WERI-Rb-1 (cell line): Measurements from ENCODE around the gene AP1M1.

ENCODE experiments used
- DNase-seq: peaks from one replicate; pipeline ENCODE4 v3.0.0-alpha.2; 2020
- H3K27ac ChIP-seq: fragments of 250-450 bp; sonication (Bioruptor Pico); 2 replicates; pipeline ENCODE4 v1.5.1; 2020; ENCODE audit warnings: mild to moderate bottlenecking, moderate library complexity
- H3K27me3 ChIP-seq: fragments of 250-450 bp; sonication (Bioruptor Pico); 2 replicates; pipeline ENCODE4 v1.5.1; 2021; ENCODE audit warnings: mild to moderate bottlenecking, low read depth, moderate library complexity; ENCODE audit not compliant: insufficient read depth, severe bottlenecking
- H3K36me3 ChIP-seq: fragments of 250-450 bp; sonication (Bioruptor Pico); 2 replicates; pipeline ENCODE4 v1.5.1; 2020; ENCODE audit warnings: mild to moderate bottlenecking, moderate library complexity
- H3K4me3 ChIP-seq: 2 replicates; pipeline ENCODE4 v1.5.1; 2011; ENCODE audit warnings: low read depth, mild to moderate bottlenecking, control low read depth, low read length
- H3K9me3 ChIP-seq: fragments of 250-450 bp; sonication (Bioruptor Pico); 2 replicates; pipeline ENCODE4 v1.5.1; 2021; ENCODE audit warnings: mild to moderate bottlenecking, moderate library complexity; ENCODE audit not compliant: severe bottlenecking
- TF ChIP-seq, protein P1 (sequence below): IDR thresholded peaks from 2 replicates; pipeline ENCODE4 v1.5.1; 2011; ENCODE audit warnings: low read depth, mild to moderate bottlenecking, control low read depth, inconsistent platforms, low read length

AP1M1 gene

DNA sequence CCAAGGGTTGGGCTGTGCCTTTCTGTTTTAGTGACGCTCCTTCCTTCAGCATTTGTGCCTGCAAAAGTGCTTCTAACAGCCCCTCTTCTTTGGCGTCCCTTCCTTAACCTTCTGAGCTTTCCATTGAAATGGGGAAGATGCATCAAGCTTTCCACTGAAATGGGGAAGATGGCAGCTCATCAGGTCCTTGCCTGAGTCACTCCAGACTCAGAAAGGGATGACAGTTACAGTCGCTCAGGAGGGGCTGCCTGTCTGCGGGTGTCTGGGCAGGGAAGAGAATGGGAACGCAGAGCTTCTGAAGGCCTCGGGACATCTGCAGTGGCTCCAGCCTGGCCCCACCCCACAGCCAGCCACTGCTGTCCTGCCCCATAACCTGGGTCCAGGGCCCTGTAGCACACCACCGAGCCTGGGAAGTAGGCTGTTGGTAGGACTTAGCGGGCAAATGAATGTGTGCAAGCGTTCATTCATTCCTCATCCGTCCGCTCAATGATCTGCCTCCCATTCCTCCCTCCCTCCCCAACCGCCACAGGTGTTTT, 9.8 kb downstream of the AP1M1 start:
- Histone ChIP-seq H3K4me3 (no peak overlapping the region), H3K36me3 (peaks cover 33% of the 10 kb centered on the region), H3K27me3 (no peaks in the 10 kb centered on the region), H3K27ac (no peak overlapping the region), H3K9me3 (no peaks in the 10 kb centered on the region)
- no peak for DNase-seq
- TF ChIP-seq, protein P1, sequence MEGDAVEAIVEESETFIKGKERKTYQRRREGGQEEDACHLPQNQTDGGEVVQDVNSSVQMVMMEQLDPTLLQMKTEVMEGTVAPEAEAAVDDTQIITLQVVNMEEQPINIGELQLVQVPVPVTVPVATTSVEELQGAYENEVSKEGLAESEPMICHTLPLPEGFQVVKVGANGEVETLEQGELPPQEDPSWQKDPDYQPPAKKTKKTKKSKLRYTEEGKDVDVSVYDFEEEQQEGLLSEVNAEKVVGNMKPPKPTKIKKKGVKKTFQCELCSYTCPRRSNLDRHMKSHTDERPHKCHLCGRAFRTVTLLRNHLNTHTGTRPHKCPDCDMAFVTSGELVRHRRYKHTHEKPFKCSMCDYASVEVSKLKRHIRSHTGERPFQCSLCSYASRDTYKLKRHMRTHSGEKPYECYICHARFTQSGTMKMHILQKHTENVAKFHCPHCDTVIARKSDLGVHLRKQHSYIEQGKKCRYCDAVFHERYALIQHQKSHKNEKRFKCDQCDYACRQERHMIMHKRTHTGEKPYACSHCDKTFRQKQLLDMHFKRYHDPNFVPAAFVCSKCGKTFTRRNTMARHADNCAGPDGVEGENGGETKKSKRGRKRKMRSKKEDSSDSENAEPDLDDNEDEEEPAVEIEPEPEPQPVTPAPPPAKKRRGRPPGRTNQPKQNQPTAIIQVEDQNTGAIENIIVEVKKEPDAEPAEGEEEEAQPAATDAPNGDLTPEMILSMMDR = no peak

DNA sequence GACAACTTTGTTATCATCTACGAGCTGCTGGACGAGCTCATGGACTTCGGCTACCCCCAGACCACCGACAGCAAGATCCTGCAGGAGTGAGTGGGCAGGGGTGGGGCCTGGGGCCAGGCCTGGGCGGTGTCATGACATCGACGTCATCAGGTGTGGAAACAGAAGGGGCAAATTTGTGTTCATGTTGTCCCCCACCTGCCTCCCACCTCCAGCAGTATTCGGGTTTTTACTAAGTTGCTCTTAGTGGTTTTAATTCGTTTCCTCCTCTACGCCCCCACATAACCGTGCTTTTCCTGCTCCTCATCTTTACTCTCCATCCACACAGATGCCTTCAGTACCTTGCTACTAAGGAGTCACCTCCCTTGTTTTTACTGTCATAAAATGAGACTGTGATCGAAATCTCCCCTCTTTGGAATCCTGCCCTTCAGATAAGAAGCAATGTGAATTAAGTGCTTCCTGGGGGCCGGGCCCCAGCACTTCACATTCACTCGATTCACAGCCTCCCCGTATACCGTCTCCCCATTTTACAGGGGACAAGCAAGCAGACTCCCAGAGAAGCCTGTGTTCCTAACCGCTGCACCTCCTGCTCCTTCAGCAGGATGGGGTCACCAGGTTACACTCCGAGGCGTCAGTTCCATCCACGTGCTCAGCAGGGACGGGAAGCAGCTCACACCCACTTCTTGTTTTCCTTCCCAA, 10.5 kb downstream of the AP1M1 start:
- Histone ChIP-seq H3K4me3 (no peak overlapping the region), H3K9me3 (no peaks in the 10 kb centered on the region), H3K27ac (no peak overlapping the region), H3K27me3 (no peaks in the 10 kb centered on the region), H3K36me3 (peaks cover 28% of the 10 kb centered on the region)
- TF ChIP-seq, protein P1 = no peak
- DNase-seq = no peak

DNA sequence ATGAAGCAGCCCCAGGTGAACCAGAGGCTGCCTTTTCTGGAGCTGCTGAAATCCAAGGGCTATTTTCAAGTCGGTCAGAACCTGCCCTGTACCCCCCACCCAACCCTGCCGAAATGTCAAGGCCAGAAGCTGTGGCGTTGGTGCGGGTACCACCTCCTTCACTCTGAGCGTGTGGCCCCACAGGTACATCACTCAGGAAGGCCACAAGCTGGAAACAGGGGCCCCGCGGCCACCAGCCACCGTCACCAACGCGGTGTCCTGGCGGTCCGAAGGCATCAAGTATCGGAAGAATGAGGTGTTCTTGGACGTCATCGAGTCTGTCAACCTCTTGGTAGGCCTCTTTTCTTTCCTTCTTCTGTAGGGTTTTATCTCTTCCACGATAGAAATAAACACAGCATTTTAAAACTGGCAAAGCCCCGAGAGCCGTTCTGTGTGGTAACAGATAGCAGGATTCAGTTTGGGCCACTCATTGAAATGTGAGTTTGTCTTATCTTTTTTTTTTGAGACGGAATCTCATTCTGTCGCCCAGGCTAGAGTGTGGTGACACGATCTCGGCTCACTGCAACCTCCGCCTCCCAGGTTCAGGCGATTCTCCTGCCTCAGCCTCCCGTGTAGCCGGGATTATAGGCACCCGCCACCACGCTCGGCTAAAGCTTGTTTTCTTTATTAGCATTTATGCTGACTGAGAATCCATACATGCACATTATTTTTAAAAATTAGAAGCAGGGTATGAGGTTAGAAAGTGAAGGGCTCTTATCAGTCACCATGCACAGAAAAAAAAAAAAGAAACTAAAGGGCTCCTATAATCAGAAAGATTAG, 11.3 kb downstream of the AP1M1 start:
- no peak overlapping the region for H3K4me3 ChIP-seq
- peaks cover 28% of the 10 kb centered on the region for H3K36me3 ChIP-seq
- DNase-seq = no peak
- no peaks in the 10 kb centered on the region for H3K27me3 ChIP-seq
- TF ChIP-seq, protein P1 = no peak
- H3K9me3 ChIP-seq = no peaks in the 10 kb centered on the region
- H3K27ac ChIP-seq = no peak overlapping the region

DNA sequence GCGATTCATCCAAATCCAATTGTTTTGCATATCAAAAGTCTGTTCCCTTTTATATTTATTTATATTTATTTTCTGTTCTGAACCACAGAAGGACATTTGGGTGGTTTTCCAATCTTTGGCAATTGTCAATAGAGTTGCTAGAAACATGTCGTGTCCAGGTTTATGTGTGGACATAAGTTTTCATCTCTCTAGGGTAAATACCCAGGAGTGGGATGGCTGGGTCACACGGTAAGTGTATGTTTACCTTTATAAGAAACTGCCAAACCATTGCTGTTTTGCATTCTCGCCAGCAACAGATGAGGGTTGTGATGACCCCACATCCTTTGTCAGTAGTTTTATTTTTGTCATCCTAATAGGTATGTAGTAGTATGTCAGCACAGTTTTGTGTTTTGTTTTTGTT, 12.5 kb downstream of the AP1M1 start:
- no peaks in the 10 kb centered on the region for H3K27me3 ChIP-seq
- TF ChIP-seq, protein P1 = no peak
- peaks cover 34% of the 10 kb centered on the region for H3K36me3 ChIP-seq
- no peak overlapping the region for H3K4me3 ChIP-seq
- H3K27ac ChIP-seq = no peak overlapping the region
- H3K9me3 ChIP-seq = no peaks in the 10 kb centered on the region
- no peak for DNase-seq

DNA sequence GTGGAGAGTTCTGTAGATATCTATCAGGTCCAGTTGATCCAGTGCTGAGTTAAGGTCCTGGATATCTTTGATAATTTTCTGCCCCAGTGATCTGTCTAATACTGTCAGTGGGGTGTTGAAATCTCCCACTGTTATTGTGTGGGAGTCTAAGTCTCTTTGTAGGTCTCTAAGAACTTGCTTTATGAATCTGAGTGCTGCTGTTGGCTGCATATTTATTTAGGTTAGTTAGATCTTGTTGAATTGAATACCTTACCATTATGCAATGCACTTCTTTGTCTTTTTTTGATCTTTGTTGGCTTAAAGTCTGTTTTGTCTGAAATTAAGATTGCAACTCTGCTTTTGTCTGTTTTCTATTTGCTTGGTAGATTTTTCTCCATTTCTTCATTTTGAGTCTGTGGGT, 15.4 kb downstream of the AP1M1 start:
- TF ChIP-seq, protein P1 = no peak
- Histone ChIP-seq H3K27ac (no peak overlapping the region), H3K9me3 (no peaks in the 10 kb centered on the region), H3K36me3 (peaks cover 31% of the 10 kb centered on the region), H3K4me3 (no peak overlapping the region), H3K27me3 (no peaks in the 10 kb centered on the region)
- no peak for DNase-seq
